Endothelial cell of umbilical vein (primary cell): Measurements from ENCODE around the gene SYTL2.

ENCODE experiments used
- EZH2 ChIP-seq: IDR thresholded peaks from 2 replicates; pipeline ENCODE4 v1.6.1; 2012; ENCODE audit warnings: borderline replicate concordance, low read depth, mild to moderate bottlenecking, moderate library complexity, low read length, inconsistent platforms; ENCODE audit not compliant: severe bottlenecking
- FOS ChIP-seq: IDR thresholded peaks from 2 replicates; pipeline ENCODE4 v1.6.1; 2011; ENCODE audit warnings: mild to moderate bottlenecking, low read length, moderate library complexity, borderline replicate concordance; ENCODE audit not compliant: insufficient read depth
- GATA2 ChIP-seq: IDR thresholded peaks from 2 replicates; pipeline ENCODE4 v1.7.0; 2011; ENCODE audit warnings: low read depth, mild to moderate bottlenecking, moderate library complexity, mixed read lengths, low read length; ENCODE audit not compliant: insufficient read length, insufficient read depth
- JUN ChIP-seq: IDR thresholded peaks from 2 replicates; pipeline ENCODE4 v1.6.1; 2011; ENCODE audit warnings: borderline replicate concordance, low read depth; ENCODE audit not compliant: insufficient read length, insufficient read depth
- MAX ChIP-seq: IDR thresholded peaks from 2 replicates; pipeline ENCODE4 v1.6.1; 2011; ENCODE audit not compliant: insufficient read depth, insufficient read length
- MYC ChIP-seq: IDR thresholded peaks from one replicate; pipeline ENCODE4 v1.6.1; 2011; ENCODE audit warnings: mild to moderate bottlenecking, low read depth, low read length
- POLR2A ChIP-seq: IDR thresholded peaks from 2 replicates; pipeline ENCODE4 v1.6.1; 2012; ENCODE audit warnings: low read depth, mild to moderate bottlenecking, control low read depth, low read length
- POLR2AphosphoS5 ChIP-seq: IDR thresholded peaks from 2 replicates; pipeline ENCODE4 v1.6.1; 2012; ENCODE audit warnings: low read depth, mild to moderate bottlenecking, control low read depth, low read length, moderate library complexity; ENCODE audit not compliant: insufficient read depth
- TF ChIP-seq, protein P1 (sequence below), 2 donors: IDR thresholded peaks; 1 replicate in 1 of 2; 2 replicates in 1 of 2; pipeline ENCODE4 v1.5.1; 2011; ENCODE audit warnings: low read length in 2 of 2, mild to moderate bottlenecking in 2 of 2, moderate library complexity in 2 of 2, control low read depth in 1 of 2, inconsistent platforms in 1 of 2, low read depth in 1 of 2; ENCODE audit not compliant: insufficient read depth in 1 of 2; ENCODE audit errors: extremely low read depth in 1 of 2

GRCh38 chr11:85795712-85796487 lies 15.0 kb downstream of the SYTL2 start:
- TF ChIP-seq, protein P1, sequence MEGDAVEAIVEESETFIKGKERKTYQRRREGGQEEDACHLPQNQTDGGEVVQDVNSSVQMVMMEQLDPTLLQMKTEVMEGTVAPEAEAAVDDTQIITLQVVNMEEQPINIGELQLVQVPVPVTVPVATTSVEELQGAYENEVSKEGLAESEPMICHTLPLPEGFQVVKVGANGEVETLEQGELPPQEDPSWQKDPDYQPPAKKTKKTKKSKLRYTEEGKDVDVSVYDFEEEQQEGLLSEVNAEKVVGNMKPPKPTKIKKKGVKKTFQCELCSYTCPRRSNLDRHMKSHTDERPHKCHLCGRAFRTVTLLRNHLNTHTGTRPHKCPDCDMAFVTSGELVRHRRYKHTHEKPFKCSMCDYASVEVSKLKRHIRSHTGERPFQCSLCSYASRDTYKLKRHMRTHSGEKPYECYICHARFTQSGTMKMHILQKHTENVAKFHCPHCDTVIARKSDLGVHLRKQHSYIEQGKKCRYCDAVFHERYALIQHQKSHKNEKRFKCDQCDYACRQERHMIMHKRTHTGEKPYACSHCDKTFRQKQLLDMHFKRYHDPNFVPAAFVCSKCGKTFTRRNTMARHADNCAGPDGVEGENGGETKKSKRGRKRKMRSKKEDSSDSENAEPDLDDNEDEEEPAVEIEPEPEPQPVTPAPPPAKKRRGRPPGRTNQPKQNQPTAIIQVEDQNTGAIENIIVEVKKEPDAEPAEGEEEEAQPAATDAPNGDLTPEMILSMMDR (IDR thresholded peaks at IDR 0.05; ENCODE audit: extremely low read depth in 1 of 2, insufficient read depth in 1 of 2, low read depth in 1 of 2, low read length in 2 of 2) = no peak
- TF ChIP-seq POLR2AphosphoS5 (no peak), FOS (no peak), POLR2A (no peak), EZH2 (no peak), MAX (no peak), MYC (no peak), JUN (no peak), GATA2 (no peak)
